Activated naive CD4-positive, alpha-beta T cell treated with anti-CD3 and anti-CD28 coated beads, Interleukin-2, amount 50 U/mL, for 72 hours (primary cell): ENCODE measurements around the gene PSMB9. TPM values are rescaled to one million over a fixed set of nuclear protein-coding genes. Genes with fewer than 3 reads are reported as not detected.
"Not testable (repeated sequence)": the region's sequence is repeated elsewhere in the genome, so short reads cannot be mapped to it uniquely, and the experiment has no call there.

Experiments used
- ATAC-seq, 2 donors: fragments of 150-1000 bp; cut with Tn5 transposase; 2 replicates each; pipeline ENCODE4 v1.10.0; 2021; ENCODE audit warnings: mild to moderate bottlenecking in 2 of 2, moderate library complexity in 2 of 2
- DNase-seq, 2 donors: peaks; one replicate each; pipeline ENCODE4 v3.0.0; 2021 to 2022; ENCODE audit warnings: low spot score in 2 of 2
- H3K27ac Mint-ChIP-seq, 2 donors: one replicate each; pipeline ENCODE4 v1.8.0; 2022; ENCODE audit warnings: mild to moderate bottlenecking in 2 of 2, mixed read lengths in 2 of 2
- H3K36me3 Mint-ChIP-seq, 2 donors: one replicate each; pipeline ENCODE4 v1.8.0; 2022; ENCODE audit warnings: mixed read lengths in 2 of 2
- H3K9me3 Mint-ChIP-seq, 2 donors: one replicate each; pipeline ENCODE4 v1.8.0; 2022; ENCODE audit warnings: mixed read lengths in 2 of 2
- total RNA-seq, 2 donors: library from RNA; stranded (reverse); gene quantifications; one replicate each; pipeline ENCODE4 v1.2.3, GENCODE V29; 2022

PSMB9 gene
- total RNA-seq, 2 donors from 2014 or later, result 202 to 262 TPM

DNA sequence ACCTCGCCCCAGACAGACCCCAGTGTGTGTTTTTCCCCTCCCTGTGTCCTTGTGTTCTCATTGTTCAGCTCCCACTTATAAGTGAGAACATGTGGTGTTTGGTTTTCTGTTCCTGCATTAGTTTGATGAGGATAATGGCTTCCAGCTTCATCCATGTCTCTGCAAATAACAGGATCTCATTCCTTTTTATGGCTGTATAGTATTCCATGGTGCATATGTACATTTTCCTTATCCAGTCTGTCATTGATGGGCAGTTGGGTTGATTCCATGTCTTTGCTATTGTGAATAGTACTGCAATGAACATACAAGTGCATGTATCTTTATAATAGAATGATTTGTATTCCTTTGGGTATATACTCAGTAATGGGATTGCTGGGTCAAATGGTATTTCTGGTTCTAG is 20.0 kb downstream of the PSMB9 start:
- H3K9me3 Mint-ChIP-seq, ATAC-seq, H3K36me3 Mint-ChIP-seq, DNase-seq, H3K27ac Mint-ChIP-seq: not testable (repeated sequence)

DNA sequence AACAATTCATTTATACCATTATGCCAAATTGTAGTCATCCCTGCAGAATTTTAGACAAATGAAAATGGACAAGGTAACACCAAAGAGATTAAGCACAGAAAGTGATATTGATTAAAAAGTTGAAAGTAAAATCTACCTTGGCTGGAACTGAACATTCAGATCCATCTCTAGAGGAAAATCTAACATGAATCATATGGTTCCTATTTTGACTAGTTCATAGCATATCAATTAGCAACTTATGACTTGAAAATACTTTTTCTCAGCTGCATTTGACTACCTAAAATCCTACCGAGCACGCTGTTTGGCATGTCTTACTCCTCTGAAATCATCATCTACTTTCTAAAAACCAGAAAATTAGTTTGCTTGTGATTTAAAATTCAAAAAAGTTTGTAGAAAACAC is 22.6 kb downstream of the PSMB9 start:
- no peaks in the 10 kb centered on the region for H3K9me3 Mint-ChIP-seq
- no peak overlapping the region for H3K27ac Mint-ChIP-seq
- no peaks in the 10 kb centered on the region for H3K36me3 Mint-ChIP-seq
- no peak for DNase-seq
- peak in 1 of 2 donors; percentile 69 for ATAC-seq

DNA sequence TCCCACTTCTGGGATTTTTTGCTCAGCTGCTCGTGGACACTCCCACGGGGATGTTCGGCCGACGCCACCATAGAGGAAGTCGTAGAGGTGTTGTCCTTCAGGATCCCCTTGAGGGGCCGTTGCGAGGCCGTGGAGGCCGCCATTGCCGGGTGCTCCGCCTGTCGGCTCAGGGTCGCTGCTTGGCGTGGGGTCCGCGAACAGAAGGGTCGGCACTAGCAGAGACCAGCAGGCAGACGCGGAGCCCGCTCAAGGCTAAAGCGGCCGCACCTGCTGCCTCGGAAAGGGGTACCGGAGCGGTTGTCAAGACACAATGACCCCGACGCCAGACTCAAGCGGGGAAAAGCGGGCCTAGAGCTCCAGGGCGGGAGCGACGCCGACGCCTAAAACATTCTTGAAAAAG is 25.7 kb downstream of the PSMB9 start:
- Mint-ChIP-seq H3K36me3 (no peaks in the 10 kb centered on the region), H3K27ac (no peak overlapping the region), H3K9me3 (no peaks in the 10 kb centered on the region)
- no peak for DNase-seq
- no peak for ATAC-seq

DNA sequence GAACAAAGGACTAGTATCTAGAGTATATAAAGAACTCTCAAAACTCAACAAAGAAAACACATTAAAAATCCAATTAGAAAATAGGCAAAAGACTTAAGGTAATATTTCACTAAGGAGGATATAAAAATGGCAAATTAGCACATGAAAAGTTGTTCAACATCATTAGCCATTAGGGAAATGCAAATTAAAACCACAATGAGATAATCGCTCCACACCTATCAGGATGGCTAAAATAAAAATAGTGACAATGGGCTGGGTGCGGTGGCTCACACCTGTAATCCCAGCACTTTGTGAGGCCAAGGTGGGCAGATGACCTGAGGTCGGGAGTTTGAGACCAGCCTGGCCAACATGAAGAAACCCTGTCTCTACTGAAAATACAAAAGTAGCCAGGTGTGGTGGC is 27.0 kb downstream of the PSMB9 start:
- not testable (repeated sequence) for H3K9me3 Mint-ChIP-seq, H3K27ac Mint-ChIP-seq, H3K36me3 Mint-ChIP-seq, DNase-seq, ATAC-seq

DNA sequence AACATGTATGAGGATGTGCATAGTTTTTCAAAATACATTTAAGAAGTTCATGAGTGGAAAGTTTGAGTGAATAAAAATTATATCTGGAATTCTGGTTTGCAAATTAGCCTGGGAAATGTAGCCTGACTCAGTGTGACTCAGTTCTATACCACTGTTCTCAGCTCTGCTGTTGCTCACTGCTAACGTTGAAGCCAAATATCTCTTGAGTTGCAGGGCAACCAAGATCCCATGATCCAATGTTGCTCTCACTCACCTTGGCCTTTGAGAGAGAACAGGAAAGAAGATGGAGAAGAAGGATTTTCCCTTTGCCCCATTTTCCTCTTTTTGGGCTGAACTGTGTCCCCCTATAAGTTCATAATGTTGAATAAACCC is 28.9 kb downstream of the PSMB9 start:
- Mint-ChIP-seq H3K36me3 (no peaks in the 10 kb centered on the region), H3K27ac (no peak overlapping the region), H3K9me3 (no peaks in the 10 kb centered on the region)
- no peak for DNase-seq
- ATAC-seq, result peak; percentile 46 to 90

DNA sequence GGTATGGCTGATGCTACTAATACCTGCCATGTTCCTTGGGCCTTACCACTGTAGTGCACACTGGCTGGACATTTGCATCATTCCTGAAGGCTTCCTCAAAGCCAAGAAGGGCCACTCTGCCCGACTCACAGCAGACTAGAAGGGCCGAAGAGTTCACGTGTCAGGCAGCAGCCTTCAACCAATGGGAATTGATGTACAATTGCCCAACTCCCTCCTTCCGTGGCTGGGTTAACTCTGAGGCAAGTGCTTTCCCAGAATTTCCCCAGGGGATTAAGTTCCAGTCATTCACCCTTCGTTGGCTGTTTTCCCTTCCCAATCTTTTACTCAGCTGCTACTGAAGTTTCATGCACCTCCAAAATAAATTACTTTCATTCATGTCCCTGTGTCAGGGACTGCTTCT is 29.8 kb downstream of the PSMB9 start:
- Mint-ChIP-seq H3K27ac (no peak overlapping the region), H3K9me3 (no peaks in the 10 kb centered on the region), H3K36me3 (no peaks in the 10 kb centered on the region)
- DNase-seq (no peak), ATAC-seq (no peak)

DNA sequence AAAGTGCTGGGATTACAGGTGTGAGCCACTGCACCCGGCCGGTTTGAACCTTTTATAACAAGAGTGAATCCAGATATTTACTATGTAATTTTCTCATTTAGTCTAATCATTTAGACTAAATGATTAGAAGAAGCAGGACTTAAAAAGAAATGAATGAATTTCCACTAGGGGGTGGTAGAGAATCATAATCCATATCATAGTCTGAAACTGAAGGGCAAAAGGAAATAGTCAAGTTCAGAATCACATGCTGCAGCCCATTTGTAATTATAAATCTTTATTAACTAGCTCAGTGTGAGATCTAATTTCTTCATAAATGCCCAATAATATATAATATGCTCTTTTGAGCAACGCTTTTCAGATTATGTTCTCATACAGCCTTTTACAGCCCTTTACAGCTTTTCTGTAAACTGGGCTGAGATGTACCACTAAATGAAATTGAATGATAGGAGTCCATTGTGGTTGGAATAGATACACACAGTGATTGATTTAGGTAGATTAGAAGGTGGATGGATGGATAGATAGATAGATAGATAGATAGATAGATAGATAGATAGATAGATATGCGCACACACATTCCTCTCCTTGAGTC is 31.8 kb downstream of the PSMB9 start:
- no peak overlapping the region for H3K27ac Mint-ChIP-seq
- H3K9me3 Mint-ChIP-seq, result no peaks in the 10 kb centered on the region

DNA sequence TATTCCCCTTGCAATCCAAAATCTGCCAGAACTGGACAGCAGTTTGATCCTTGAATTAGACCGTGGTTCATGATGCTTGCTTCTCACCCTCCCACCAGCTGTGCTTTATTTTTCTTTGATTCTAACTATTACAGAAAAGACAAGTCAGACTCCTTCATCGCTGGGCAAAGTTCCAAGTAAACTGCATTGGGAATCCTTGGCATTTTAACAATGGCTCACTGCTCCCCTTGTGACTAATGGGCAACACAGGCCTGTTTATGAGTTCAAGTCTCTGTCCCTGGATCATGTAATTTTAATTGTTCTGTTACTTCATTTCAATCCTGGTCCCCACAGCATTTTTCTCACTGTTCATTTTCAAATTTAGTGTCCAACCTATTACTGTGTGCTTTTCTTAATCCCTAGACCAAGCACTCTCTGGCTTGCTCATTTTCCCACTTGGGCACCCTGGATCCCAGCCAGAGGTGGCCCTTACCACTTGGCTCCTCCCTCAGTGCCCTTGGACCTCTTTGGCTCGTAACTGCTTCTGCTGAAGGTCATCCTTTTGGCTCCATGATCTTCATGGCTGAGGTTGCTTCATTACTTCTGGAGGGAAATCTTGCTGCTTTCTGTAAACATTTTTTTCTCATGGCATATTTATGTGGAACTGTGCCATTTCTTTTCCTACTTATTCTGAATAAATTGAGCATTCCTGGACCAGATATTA is 32.8 kb downstream of the PSMB9 start:
- H3K36me3 Mint-ChIP-seq, result no peaks in the 10 kb centered on the region
- no peak for DNase-seq
- no peak overlapping the region for H3K27ac Mint-ChIP-seq
- H3K9me3 Mint-ChIP-seq, result no peaks in the 10 kb centered on the region
- no peak for ATAC-seq

More for the DNA sequence above, 31.8 kb downstream of the PSMB9 start:
- ATAC-seq (peak; percentile 55 to 72), DNase-seq (no peak)
- H3K36me3 Mint-ChIP-seq, result no peaks in the 10 kb centered on the region

DNA sequence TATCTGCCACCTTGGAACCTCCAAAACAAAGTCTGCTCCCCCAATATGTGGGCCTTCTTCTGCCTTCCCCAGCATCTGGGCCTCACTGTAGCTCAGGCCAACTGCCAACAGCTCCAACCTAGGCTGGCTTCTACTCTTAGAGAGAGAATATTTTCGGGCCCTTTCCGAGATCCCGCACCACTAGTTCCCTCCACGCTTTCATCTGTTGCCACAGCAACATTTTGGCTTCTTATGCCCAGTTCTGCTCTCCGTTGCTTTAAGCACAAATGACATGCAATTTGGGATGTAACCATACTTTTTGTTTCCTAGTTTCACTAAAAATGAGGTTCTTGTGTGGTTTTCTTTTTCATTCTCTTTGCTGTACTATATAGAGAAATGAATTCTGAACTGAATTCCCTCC is 33.6 kb downstream of the PSMB9 start:
- ATAC-seq, result no peak
- Mint-ChIP-seq H3K36me3 (no peaks in the 10 kb centered on the region), H3K9me3 (no peaks in the 10 kb centered on the region), H3K27ac (no peak overlapping the region)
- DNase-seq, result no peak

DNA sequence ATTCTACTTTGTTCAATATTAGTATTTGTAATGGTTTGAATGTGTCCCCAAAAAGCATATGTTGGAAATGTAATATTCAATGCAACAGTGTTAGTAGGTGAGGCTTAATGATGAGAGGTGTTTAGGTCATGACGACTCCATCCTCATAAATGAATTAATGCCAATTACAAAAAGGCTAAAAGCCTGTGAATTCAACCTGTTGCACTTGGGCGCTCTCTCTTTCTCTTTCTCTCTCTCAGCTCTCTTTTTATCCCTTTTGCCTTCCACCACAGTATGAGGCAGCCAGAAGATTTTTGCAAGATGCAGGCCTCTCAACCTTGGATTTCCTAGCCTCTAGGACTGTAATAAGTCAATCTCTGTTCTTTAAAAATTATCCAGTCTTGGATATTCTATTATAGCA is 34.6 kb downstream of the PSMB9 start:
- H3K9me3 Mint-ChIP-seq, result no peaks in the 10 kb centered on the region
- no peaks in the 10 kb centered on the region for H3K36me3 Mint-ChIP-seq
- DNase-seq (no peak), ATAC-seq (no peak)
- no peak overlapping the region for H3K27ac Mint-ChIP-seq

DNA sequence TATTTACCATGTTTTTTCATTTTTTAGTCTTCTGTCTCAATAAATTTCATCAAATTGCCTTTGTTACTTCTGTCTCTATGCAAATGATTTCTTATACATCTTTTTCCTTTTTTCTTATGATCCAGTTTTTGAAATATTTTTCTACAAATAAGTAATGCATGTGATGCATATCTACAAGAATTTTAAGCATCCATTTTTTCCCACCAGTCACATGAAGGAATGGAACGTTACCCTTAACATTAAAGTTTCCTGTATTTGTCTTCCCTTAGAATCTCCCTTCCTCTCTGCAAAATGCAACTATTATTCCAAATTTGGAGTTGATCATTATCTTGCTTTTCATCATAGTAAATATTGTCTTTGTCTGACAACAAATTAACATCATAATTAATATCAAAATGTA is 35.5 kb downstream of the PSMB9 start:
- H3K36me3 Mint-ChIP-seq, result peaks cover under 1 to 2% of the 10 kb centered on the region in 2 donors
- no peaks in the 10 kb centered on the region for H3K9me3 Mint-ChIP-seq
- no peak overlapping the region for H3K27ac Mint-ChIP-seq
- ATAC-seq (no peak), DNase-seq (no peak)

DNA sequence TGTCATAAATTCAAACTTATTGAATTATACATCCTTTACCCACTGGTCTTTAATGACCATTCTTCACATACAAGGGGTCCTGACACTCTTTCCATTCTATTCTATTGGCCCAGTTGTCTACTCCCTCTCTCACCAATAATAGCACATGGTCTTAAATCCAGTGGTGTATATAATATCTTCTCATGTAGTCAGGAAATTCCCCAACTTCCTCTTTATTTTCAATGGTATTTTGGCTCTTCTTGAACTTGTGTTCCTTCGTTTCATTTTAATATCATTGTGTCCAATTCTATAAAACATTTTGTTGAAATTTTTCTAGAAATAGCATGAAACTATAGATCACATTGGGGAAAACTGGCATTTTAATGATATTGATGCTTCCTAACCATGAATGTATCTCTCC is 36.8 kb downstream of the PSMB9 start:
- Mint-ChIP-seq H3K36me3 (peaks cover 12 to 14% of the 10 kb centered on the region in 2 donors), H3K27ac (no peak overlapping the region), H3K9me3 (no peaks in the 10 kb centered on the region)
- DNase-seq, result no peak
- ATAC-seq, result no peak

DNA sequence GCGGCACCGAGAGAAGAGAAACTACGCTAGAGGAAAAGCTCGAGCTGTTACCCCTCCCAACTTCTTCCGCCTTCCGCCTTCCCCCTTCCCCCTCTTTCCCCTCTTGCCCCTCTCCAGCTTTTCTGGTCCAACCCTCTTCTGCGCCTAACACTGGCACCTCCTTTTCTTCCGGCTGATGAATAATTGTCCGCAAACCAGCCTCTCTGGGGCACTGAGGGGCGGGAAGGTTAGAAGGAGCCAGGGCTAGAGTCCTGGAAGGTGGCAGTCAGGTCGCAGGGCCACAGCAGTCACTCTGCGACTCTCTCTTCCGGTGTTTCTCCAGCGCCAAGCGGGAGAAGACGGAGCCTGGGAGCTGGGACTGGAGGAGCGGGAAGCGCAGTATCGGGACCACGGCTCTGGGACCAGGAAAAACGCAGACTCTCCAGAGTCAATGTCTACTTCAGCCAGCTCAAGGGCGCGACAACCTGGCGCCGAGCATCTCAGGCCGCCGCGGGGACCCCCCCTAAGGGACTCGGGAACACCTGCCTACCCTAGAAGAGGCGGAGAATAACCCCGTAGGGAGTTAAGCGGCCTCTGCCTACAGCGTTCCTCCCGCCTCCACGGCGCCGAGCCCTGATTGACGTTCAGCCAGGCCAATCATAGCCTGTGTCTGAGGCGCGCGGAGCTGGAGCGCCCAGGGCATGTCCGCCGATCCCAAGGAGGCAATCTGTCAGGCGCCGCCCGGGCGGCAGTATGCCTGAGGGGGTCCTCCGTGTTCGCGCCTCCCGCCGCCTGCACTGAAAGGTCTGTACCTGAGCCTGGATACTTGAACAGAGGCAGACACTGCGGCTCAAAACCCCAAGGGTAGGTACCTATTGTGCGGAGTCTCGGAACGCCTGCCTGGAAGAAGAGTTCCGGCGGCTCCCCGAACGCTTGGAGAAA is 40.4 kb downstream of the PSMB9 start:
- no peaks in the 10 kb centered on the region for H3K9me3 Mint-ChIP-seq
- peak overlapping the region; percentile 92 to 98 for H3K27ac Mint-ChIP-seq
- DNase-seq (peak; percentile 97 to 99), ATAC-seq (peak; percentile 98 to 99)
- H3K36me3 Mint-ChIP-seq, result peaks cover 19 to 30% of the 10 kb centered on the region in 2 donors

DNA sequence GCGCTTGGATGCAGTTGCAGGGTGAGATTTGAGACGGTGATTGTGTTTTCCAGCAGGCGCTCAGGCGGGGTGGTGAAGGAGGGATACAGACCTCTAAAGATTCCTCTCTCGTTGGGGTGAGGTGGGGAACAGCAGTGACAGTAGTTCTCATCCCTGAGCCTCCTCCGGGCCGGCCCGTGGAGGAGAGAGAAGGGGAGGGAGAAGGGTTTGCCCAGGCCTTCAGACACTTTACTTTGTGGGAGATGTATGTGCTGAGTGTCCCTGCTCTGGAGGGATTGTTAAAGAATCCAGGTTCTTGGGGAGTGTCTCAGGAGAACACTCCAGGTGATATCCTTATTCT is 41.0 kb downstream of the PSMB9 start:
- ATAC-seq, result peak; percentile 6 to 12
- Mint-ChIP-seq H3K9me3 (no peaks in the 10 kb centered on the region), H3K27ac (peak overlapping the region; percentile 92 to 98), H3K36me3 (peaks cover 19 to 30% of the 10 kb centered on the region in 2 donors)
- no peak for DNase-seq

DNA sequence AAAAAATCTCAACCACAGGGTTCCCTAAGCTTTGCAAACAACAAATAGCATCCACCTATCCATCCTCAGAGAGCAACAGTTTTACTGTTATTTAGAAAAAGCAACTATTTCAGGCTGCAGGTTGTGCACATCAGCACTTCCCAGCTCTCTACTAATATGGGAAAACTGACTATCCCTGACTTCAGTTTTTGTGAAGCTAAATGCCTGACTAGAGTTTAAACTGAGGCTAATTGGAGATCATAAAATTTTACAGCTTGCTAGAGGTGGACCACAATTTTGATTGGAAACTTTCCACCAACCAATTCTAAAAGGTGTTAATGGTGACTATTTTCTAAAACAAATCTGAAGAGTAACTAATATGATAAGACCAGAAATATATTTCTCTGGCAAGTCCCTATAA is 50.0 kb downstream of the PSMB9 start:
- Mint-ChIP-seq H3K27ac (no peak overlapping the region), H3K36me3 (no peaks in the 10 kb centered on the region), H3K9me3 (no peaks in the 10 kb centered on the region)
- ATAC-seq (no peak), DNase-seq (no peak)

DNA sequence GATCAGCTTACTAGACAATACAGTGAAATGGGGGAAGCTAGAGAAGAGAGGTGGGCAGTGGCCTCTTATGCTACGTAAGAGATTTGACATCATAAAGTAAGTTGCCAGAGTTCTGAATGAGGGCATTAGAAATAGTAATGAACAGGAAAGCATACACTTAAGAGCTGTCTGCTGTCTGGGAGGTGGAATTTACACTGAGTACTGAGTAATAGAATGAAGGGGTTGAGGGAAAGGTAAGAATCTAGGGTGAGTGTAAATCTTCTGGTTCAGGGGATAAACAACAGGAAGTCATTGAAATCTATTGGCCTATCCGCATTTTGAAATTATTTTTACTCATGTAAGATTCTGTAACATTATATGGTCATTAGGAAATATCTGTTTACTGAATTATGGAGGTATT is 51.1 kb downstream of the PSMB9 start:
- H3K27ac Mint-ChIP-seq, result no peak overlapping the region
- DNase-seq (no peak), ATAC-seq (no peak)
- no peaks in the 10 kb centered on the region for H3K36me3 Mint-ChIP-seq
- no peaks in the 10 kb centered on the region for H3K9me3 Mint-ChIP-seq

DNA sequence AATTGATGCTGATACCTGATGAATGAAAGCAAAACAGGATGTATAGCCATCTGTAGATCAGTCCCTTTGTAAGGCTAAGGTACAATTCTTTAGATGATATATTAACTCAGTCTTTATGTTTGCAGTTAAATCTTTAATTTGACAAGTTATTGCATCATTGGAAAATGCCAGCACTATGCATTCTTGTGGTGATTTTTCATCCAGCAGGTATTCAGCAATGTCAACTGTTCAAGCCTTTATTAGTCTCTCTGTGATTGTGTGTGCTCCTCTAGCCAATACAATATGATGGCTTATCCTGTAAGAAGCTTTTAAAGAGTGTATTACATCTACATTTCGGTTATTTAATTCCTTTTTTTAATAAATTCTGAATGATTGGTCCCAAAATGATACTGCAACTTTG is 52.5 kb downstream of the PSMB9 start:
- Mint-ChIP-seq H3K27ac (no peak overlapping the region), H3K9me3 (no peaks in the 10 kb centered on the region), H3K36me3 (no peaks in the 10 kb centered on the region)
- no peak for DNase-seq
- ATAC-seq, result no peak
